NCI-H460 (cell line): Measurements from ENCODE around the gene LMNA. TPM values are rescaled to one million over a fixed set of nuclear protein-coding genes. Genes with fewer than 3 reads are reported as not detected.
"Not testable (repeated sequence)": the region's sequence is repeated elsewhere in the genome, so short reads cannot be mapped to it uniquely, and the experiment has no call there.

Experiments used
- DNase-seq: peaks from one replicate; pipeline ENCODE4 v3.0.0-alpha.2; 2016; ENCODE audit warnings: low read depth; ENCODE audit errors: extremely low read depth
- total RNA-seq: library from RNA; depleted of rRNA; stranded (reverse); fragments of >200 nt; shearing (Covaris generic); gene quantifications from 2 replicates; pipeline ENCODE4 v1.2.3, GENCODE V29; 2014

The LMNA gene
- total RNA-seq, 1 experiment from 2014 or later, result 315 TPM

DNA sequence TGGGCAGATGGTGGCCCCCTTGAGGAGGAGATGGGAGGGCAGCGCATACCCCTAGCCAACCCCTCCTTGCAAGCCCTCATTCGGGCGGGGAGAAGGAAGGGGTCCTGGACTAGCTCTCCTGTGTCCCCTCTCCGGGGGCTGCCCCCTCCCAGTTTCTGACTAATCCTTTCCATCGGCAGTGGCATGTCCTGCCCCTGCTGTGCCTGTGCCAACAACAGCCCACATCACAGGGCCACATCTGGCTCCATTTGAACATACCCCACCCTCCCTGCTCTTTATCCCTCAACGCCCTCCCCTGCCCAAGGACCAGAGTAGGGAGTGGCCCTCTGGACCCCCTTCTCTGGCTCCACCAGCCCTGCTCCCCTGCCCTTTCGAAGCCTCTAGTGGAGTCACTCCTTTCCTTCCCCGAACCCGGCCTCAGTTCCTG, 11.0 kb upstream of the LMNA start:
- DNase-seq, result no peak

DNA sequence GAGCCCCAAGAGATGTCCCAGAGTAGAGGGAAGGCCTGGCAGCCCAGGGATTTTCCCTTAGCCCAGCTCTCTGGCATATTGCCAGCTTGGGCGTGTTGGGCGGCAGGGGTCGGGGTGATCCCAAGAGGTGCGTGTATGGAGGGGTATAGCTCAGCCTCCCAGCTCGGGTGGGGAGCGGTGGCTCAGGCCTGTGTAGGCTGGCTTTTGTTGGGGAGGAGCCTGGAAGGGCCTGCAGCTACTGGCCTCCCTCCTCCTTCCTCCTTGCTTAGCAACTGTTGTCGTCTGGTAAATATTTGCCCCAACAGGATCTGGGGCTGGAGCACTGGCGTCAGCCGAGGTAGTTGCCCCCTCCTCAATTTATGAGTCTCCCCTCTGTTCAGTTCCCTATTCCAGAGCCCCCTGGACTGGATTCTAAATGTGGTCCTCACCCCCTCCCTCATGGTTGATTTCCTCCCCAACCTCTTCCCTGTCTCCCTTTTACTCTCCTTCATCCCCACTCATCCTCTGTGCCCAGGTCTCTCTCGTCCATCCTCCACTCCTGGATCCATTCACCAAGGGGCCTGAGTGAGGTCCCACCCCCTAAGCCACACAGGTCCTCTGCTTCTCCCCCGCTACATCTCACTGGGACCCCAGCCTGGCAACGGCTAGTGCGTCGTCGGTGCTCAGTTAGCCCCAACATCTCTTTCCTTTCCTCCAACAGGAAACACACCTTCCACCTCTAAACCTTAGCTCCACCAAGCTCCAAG, 10.3 kb upstream of the LMNA start:
- no peak for DNase-seq

DNA sequence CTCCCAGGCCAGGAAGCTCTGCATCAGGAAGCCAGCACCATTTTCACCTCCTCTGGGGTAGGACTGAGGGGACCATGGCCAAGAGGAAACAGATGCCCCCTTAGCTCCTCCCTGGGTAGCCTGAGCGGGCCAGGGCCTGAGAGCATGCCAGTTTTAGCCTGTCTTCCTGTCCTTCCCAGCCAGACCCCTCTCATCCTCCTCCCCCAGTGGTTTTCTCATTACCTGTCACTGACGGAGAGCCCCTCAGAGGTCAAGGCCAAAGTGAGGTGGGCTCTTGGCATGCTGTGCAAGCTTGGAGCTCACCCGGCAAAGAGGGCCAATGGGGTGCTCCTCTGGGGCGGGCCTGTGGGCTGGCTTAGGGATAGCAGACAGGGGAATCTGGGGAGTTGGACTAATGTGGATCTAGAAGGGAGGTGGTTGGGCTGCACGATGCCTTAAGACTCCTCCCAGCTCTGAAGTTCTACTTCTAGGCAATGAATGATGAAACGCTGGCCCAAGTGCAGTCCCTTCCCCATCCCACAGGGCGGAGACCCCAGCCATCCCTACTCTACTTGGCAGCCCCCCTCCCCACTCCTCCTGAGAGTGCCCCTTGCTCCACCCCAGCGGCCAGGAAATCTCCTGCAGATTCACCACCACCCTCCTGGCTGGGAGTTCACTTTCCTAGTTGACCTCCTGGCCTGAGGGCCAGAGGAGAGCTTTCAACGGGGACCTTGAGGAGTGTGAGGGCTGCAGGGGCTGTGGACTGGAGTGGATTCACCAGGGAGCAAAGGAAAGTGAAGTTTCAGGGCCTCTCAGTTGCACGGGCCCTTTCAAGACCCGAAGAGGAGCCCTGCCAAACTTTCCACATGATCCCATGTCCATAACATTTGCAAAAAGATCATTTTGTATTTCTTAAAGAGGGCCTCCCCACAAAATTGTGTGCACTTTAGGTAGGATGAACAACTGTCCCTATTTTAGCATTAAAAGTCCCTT, 9.4 kb upstream of the LMNA start:
- DNase-seq, result no peak

DNA sequence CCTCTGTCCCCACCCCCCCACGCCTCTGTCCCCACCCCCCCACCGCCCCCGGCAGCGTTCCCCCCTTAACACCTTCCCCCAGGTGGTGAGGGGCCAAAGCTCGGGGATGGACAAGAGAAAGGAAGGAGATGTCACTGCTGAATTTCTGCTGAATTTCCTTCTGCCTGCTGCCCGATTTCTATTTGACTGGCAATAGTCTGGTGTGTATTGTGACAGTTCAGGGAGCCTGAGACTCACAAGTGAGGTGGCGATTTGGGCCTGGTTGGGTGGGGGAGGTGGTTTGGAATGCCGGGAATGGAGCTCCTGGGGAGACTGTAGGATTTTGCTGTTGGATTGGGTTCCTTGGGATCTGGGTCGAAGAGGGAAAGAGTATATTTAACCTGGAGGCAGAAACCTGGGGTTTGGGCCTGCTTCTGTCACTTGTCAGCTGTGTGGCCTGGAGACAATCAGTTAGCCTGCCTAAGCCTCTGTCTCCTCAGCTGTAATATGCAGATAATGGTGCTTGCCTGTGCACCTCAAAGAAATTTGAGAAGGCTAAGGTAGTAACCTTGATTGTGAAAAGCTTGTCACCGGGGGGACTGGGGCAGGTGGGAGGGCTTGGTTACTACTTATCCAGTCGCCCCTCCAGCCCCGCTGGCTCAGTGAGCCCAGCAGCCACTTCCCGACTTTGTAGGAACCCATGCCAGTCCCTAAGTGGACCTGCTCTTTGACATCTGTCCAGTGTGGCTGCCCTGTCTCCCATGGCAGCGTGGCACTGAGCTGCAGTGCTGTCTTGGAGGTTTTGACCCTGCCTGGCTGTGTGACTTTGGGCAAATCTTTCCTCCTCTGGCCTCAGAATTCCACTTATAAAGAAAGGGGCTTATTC, 7.7 kb upstream of the LMNA start:
- DNase-seq, result no peak

DNA sequence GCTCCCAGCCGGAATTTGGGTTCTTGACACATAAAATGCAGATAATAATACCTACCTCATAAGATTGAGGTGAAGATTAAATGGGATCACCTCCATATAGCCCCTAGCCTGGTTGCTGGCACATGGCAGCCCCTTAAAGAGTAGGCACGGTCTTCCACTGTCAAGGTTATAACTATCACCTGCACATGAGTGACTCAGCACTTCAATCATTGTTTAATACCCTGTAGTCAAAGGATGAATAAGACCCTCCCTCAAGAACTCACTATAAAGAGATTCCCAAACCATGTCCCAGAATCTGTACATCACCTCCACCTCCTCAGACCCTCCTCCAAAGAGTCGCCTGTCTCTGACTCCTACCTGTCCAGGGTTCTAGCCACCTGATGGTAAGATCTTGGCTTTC, 6.5 kb upstream of the LMNA start:
- no peak for DNase-seq

DNA sequence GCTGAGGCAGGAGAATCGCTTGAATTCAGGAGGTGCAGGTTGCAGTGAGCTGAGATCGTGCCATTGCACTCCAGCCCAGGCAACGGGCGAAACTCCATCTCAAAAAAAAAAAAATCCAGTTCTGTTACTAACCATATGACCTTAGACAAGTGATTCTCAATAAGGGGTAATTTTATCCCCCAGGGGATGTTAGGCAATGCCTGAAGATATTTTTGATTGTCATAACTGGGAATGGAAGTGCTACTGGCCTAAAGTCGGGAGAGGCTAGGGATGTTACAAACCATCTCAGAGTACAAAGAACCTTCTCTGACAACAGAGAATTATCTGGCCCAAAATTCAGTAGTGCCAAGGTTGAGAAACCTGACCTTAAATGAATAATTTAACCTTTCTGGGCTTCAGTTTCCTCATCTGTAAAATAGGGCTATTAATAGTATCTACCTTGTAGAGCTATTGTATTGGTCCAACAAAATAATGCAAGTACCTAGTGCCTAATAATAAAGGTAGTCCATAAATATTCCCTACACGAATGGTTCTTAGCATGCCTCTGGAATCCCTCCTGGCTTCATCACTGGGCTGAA, 5.8 kb upstream of the LMNA start:
- DNase-seq, result no peak

DNA sequence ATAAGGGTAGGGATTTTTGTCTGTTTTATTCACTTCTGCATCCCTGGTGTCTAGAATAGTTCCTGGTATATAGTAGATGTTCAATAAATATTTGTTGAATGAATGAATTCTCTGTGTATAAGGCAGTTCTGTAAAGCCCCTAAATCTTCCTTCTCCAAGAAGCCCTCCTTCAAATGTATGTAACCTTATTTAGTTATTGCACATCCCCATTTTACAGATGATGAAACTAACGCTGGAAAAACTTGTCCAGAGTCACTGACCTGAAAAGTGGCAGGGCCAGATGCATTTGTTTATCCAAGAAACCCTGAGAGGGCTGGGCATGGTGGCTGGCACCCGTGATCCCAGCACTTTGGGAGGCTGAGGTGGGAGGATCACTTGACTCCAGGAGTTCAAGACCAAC, 4.3 kb upstream of the LMNA start:
- no peak for DNase-seq

DNA sequence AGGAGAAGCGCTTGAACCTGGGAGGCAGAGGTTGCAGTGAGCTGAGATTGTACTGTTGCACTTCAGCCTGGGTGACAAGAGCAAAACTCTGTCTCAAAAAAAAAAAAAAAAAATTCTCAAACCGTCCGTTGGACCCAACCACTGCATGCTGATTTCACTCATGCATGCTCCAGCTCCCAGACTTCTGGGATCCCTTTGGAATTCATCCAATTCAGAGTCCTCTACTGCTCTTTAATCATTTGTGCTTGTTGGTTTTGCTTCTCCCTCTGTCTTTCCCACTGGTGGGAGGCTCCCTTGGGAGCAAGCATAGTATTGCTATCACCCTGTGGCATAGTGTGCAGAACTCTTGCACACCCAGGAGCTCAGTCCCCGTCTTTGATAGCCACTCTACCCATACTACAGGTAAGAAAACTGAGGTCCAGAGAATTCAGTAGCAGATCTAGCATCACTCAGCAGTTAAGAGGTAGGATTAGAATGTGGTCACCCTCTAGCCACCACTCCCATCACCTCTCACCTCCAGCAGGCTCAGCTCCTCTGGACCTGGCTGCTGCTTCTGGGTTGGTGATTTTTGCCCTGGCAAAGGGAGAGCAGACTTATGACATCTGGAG, 3.1 kb upstream of the LMNA start:
- DNase-seq, result no peak

DNA sequence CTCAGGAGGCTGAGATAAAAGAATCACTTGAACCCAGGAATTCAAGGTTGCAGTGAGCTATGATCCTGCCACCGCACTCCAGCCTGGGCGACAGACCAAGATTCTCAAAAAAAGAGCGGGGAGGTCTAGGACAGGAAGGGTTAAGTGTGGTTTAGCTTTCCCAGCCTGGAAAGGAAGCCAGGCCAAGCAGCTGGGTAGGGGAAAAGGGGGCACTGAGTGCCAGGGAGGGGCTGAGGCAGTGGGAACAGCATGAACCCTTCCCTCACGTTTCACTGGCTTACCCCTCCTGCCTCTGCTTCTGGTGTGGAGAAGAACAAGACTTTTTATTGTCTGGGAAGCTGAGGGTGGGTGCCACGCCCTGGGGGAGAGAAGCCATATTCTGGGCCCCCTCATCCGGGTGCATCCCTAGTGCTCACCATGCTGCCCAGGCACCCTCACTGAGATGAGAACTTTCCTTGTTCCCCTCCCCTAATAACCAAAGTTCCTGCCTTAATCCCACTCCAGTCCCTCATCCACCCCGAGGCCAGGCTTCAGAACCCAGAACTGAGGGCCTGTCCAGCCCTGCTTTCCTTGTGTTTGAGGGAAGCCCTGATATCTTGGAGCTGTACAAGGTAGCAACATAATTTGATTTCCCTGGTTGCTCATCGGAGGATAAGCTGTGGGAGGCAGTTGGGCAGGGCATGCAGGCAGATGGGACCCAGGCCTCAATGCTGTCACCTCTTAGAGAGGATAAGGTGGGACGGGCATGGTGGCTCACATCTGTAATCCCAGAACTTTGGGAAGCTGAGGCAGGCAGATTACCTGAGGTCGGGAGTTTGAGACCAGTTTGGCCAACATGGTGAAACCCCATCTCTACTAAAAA, 2.0 kb upstream of the LMNA start:
- no peak for DNase-seq

DNA sequence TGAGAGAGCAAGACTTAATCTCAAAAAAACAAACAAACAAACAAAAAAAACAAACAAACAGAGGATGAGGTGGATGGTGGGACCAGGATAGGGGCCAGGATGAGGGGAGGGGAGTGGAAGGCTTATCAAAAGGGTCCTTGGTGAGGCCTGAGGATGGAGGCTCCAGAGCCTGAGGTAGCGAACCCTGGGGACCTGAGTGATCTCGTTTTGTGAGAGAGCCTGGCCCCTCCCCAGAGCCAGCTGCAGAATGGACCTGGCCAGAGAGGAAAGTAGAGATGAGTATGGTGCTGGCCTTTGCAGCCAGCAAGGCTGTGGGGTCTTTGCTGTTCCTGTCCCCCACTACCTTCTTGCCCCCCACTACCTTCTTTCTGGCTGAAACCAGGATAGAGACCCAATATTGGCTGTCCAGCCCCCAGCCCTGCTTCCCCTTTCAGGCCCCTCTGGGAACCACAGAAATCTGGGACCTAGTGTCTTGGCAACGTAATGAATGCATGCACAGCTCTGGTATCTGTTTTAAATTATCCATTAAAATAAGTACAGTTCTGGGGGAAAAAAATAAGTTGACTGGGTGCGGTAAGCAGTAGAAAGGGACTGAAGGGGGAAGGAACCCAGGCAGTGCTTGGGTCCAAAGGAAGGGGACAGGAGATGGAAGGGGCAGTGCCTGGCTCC, 1.1 kb upstream of the LMNA start:
- DNase-seq, result no peak

DNA sequence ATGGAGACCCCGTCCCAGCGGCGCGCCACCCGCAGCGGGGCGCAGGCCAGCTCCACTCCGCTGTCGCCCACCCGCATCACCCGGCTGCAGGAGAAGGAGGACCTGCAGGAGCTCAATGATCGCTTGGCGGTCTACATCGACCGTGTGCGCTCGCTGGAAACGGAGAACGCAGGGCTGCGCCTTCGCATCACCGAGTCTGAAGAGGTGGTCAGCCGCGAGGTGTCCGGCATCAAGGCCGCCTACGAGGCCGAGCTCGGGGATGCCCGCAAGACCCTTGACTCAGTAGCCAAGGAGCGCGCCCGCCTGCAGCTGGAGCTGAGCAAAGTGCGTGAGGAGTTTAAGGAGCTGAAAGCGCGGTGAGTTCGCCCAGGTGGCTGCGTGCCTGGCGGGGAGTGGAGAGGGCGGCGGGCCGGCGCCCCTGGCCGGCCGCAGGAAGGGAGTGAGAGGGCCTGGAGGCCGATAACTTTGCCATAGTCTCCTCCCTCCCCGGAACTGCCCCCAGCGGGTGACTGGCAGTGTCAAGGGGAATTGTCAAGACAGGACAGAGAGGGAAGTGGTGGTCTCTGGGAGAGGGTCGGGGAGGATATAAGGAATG, 505 bp downstream of the LMNA start:
- DNase-seq, result no peak

DNA sequence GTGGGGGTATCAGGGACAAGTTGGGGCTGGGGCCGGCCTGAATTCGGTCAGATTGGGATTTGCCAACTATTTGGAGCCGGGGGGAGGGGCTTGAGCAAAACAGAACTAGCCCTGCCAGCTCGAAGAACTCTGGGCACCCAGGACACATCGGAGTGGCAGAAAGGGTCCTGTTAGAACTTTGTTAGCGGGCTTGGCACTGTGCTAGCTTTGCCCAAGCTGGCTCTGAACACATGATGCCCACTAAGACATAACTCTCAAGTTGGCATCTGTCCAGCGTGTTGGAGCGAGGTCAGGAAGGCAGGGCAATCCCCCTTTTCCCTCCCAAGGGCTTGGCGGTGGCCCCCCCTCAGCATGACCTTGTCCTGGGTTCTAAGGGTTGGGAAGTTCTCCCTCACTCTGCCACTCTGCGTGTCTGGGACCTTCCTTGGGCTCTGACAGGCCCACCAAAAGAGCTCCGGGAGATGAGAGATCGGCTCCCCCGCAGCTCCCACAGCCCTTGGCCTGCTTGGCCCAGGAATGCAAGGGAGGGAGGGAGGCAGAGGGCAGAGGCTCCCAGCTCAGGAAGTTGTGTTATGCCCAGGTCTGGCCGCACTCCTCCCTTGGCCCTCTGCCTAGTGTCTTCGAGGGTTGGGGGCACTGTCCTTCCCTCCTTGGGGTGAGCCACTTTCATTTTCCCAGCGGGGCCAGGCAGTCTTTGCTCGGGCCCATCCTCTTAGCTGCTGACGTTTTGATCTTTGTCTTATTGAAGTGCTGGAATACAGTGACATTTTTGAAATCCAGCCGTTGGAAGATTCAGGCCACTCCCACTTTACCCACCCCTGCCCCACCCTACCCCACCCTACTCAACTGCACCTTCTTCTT, 1.2 kb downstream of the LMNA start:
- DNase-seq, result no peak

DNA sequence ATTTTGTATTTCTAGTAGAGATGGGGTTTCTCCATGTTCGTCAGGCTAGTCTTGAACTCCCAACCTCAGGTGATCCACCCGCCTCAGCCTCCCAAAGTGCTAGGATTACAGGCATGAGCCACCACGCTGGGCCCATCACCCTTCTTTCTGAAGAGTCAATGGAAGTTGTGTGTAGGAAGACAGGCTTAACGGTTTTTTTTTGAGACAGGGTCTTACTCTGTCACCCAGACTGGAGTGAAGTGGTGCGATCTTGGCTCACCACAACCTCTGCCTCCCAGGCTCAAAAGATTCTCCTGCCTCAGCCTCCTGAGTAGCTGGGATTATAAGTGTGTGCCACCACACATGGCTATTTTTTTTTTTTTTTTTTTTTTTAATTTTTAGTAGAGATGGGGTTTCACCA, 2.2 kb downstream of the LMNA start:
- not testable (repeated sequence) for DNase-seq

DNA sequence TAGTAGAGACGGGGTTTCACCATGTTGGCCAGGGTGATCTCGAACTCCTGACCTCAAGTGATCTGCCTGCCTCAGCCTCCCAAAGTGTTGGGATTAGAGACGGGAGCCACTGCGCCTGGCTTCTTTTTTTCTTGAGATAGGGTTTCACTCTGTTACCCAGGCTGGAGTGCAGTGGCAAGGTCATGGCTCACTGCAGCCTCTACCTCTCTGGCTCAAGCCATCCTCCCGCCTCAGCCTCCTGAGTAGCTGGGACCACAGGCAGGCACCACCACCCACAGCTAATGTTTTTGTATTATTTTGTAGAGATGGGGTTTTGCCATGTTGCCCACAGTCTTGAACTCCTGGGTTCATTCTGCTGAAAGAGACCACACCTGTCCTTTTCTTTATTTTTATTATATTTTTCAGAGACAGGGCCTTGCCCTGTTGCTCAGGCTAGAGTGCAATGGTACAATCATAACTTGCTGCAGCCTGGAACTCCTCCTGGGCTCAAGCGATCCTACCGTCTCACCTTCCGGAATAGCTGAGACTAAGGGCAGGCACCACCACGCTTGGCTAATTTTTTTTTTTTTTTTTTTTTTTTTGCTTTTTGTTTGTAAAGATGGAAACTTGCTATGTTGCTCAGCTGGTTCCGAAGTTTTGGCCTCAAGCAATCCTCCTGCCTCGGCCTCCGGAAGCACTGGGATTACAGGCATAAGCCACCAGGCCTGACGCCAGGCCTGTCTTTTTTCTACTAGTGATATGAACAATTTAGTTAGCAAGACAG, 3.1 kb downstream of the LMNA start:
- DNase-seq, result no peak

DNA sequence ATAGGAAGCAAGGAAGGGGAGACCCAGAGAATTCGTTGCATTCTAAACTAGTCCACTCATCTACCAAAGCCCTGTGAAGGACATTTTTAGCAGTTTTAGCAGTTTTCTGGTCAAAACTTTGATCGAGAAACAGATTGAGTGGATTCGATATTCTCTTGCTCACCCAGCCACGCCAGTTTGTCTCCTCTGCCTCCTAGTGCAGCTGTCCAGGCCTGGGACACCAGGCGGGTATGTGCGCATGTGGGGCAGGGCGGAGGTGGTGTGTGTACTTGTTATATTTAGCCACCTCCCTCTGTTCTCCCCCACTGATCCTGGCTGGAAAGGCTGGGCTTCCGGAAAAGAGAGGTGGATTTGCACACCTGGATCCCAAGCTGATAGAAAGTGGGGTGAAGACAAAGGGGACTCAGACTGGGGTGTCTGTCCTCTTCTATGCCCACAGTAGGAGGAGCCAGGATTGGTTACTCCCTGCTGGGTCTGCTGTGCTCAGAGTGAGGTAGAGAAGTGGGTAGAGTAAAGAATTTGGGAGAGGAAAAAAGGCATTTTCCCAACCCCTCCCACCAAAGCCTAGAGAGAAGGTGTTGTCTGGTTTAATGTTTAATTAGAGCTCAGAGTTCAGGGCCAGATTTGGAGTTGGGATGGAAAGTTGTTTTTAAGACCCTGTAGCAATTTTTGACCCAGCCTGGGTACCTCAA, 3.8 kb downstream of the LMNA start:
- no peak for DNase-seq
